ENCODE data around the gene CFAP92. TPM values are rescaled to one million over a fixed set of nuclear protein-coding genes. Genes with fewer than 3 reads are reported as not detected.
"Not testable (repeated sequence)": the region's sequence is repeated elsewhere in the genome, so short reads cannot be mapped to it uniquely, and the experiment has no call there.

The CFAP92 gene
- total and polyA plus RNA-seq, 2 donors: 2.0 to 10.0 TPM

DNA sequence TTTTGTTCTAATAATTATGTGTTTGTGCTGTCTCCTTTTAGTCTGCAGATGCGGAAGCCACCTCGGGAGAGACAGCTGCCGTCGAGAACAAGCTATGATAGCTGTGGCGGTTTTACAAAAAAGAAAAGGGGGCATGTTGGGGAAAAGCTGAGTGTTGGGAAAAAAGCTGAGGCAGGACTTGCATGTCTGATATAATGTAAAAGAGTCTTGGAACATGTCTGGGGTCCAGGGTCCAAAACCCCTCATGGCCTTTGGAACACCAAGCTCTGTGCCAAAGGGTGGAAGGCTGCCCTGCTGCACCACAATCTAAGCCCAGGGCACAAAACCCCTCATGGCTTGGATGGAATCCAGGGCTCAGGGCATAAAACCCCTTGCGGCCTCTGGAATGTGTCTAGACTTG lies 69.9 kb downstream of the CFAP92 start:
- Histone ChIP-seq H3K27ac (ENCODE audit: low read depth in 1 of 2, low read length in 1 of 2) (peak overlapping the region in 1 of 2 donors; percentile 36), H3K4me1 (ENCODE audit: control insufficient read depth in 2 of 2, insufficient read depth in 2 of 2, low read length in 2 of 2) (peaks cover 0 to 11% of the 10 kb centered on the region in 2 donors), H3K9me3 (ENCODE audit: control insufficient read depth in 2 of 2, insufficient read depth in 1 of 2, low read length in 1 of 2) (peaks cover 10 to 58% of the 10 kb centered on the region in 2 donors)
- H3K27me3 ChIP-seq (ENCODE audit: control insufficient read depth in 2 of 2, insufficient read depth in 1 of 2, low read length in 1 of 2); H3K36me3 ChIP-seq (ENCODE audit: control insufficient read depth in 2 of 2, insufficient read depth in 2 of 2, low read length in 1 of 2); H3K4me3 ChIP-seq (ENCODE audit: low read length in 2 of 2); DNase-seq (ENCODE audit: low read depth in 6 of 9, low spot score in 9 of 9): not testable (repeated sequence)
- WGBS: 96% methylated on average over 6 of the region's 6 CpGs

DNA sequence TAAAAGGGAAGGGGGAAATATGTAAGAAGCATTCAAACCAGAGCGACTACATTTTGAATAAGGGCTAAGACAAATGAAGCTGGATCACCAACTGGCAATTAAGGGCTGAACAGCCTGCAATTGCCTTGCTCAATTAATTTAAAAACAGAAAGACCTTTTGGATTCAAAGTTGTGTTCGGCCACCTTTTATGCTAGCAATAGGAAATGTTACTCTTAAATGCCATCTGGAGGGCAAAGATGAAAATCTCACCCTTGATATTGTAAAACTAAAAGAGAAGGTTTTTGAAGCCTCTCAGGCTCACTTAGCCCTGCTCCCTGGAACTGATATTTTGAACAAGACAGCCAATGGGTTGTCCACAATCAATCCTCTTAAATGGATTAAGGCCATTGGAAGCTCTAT lies 70.3 kb downstream of the CFAP92 start:
- Histone ChIP-seq H3K36me3 (ENCODE audit: control insufficient read depth in 2 of 2, insufficient read depth in 2 of 2, low read length in 1 of 2) (peaks cover 0 to 3% of the 10 kb centered on the region in 2 donors), H3K27ac (ENCODE audit: low read depth in 1 of 2, low read length in 1 of 2) (peak overlapping the region; percentile 26 to 86), H3K4me3 (ENCODE audit: low read length in 2 of 2) (no peak overlapping the region), H3K4me1 (ENCODE audit: control insufficient read depth in 2 of 2, insufficient read depth in 2 of 2, low read length in 2 of 2) (peaks cover 0 to 11% of the 10 kb centered on the region in 2 donors), H3K27me3 (ENCODE audit: control insufficient read depth in 2 of 2, insufficient read depth in 1 of 2, low read length in 1 of 2) (no peaks in the 10 kb centered on the region), H3K9me3 (ENCODE audit: control insufficient read depth in 2 of 2, insufficient read depth in 1 of 2, low read length in 1 of 2) (peaks cover 10 to 58% of the 10 kb centered on the region in 2 donors)
- WGBS: 30% methylated on average over 2 of the region's 2 CpGs
- peak in 4 of 9 donors; percentile 5 to 51 (median 12) for DNase-seq (ENCODE audit: low read depth in 6 of 9, low spot score in 9 of 9)

GRCh38 chr3:128922804-128923459 lies 70.9 kb downstream of the CFAP92 start:
- Histone ChIP-seq H3K27me3 (ENCODE audit: control insufficient read depth in 2 of 2, insufficient read depth in 1 of 2, low read length in 1 of 2) (no peaks in the 10 kb centered on the region), H3K36me3 (ENCODE audit: control insufficient read depth in 2 of 2, insufficient read depth in 2 of 2, low read length in 1 of 2) (peaks cover 0 to 9% of the 10 kb centered on the region in 2 donors), H3K9me3 (ENCODE audit: control insufficient read depth in 2 of 2, insufficient read depth in 1 of 2, low read length in 1 of 2) (peaks cover 10 to 58% of the 10 kb centered on the region in 2 donors), H3K27ac (ENCODE audit: low read depth in 1 of 2, low read length in 1 of 2) (peak overlapping the region; percentile 26 to 86), H3K4me1 (ENCODE audit: control insufficient read depth in 2 of 2, insufficient read depth in 2 of 2, low read length in 2 of 2) (peaks cover 0 to 11% of the 10 kb centered on the region in 2 donors), H3K4me3 (ENCODE audit: low read length in 2 of 2) (peak overlapping the region in 1 of 2 donors; percentile 23)
- peak; percentile 18 to 80 (median 45) for DNase-seq (ENCODE audit: low read depth in 6 of 9, low spot score in 9 of 9)
- 28% methylated on average over 10 of the region's 10 CpGs for WGBS

GRCh38 chr3:128919988-128920387 lies 73.9 kb downstream of the CFAP92 start:
- no peak overlapping the region for H3K27ac ChIP-seq (ENCODE audit: low read depth in 1 of 2, low read length in 1 of 2)
- no peak for DNase-seq (ENCODE audit: low read depth in 6 of 9, low spot score in 9 of 9)
- WGBS: 100% methylated on average over 1 of the region's 1 CpG
- H3K9me3 ChIP-seq (ENCODE audit: control insufficient read depth in 2 of 2, insufficient read depth in 1 of 2, low read length in 1 of 2): peaks cover 7 to 40% of the 10 kb centered on the region in 2 donors
- peaks cover 0 to 11% of the 10 kb centered on the region in 2 donors for H3K4me1 ChIP-seq (ENCODE audit: control insufficient read depth in 2 of 2, insufficient read depth in 2 of 2, low read length in 2 of 2)
- H3K36me3 ChIP-seq (ENCODE audit: control insufficient read depth in 2 of 2, insufficient read depth in 2 of 2, low read length in 1 of 2): peaks cover 20 to 29% of the 10 kb centered on the region in 2 donors
- H3K27me3 ChIP-seq (ENCODE audit: control insufficient read depth in 2 of 2, insufficient read depth in 1 of 2, low read length in 1 of 2): no peaks in the 10 kb centered on the region
- H3K4me3 ChIP-seq (ENCODE audit: low read length in 2 of 2): no peak overlapping the region

GRCh38 chr3:128917291-128917690 lies 76.6 kb downstream of the CFAP92 start:
- WGBS: 92% methylated on average over 2 of the region's 2 CpGs
- no peak overlapping the region for H3K27ac ChIP-seq (ENCODE audit: low read depth in 1 of 2, low read length in 1 of 2)
- no peaks in the 10 kb centered on the region for H3K27me3 ChIP-seq (ENCODE audit: control insufficient read depth in 2 of 2, insufficient read depth in 1 of 2, low read length in 1 of 2)
- no peak overlapping the region for H3K4me3 ChIP-seq (ENCODE audit: low read length in 2 of 2)
- H3K9me3 ChIP-seq (ENCODE audit: control insufficient read depth in 2 of 2, insufficient read depth in 1 of 2, low read length in 1 of 2): peaks cover 6 to 20% of the 10 kb centered on the region in 2 donors
- peaks cover 47 to 56% of the 10 kb centered on the region in 2 donors for H3K36me3 ChIP-seq (ENCODE audit: control insufficient read depth in 2 of 2, insufficient read depth in 2 of 2, low read length in 1 of 2)
- H3K4me1 ChIP-seq (ENCODE audit: control insufficient read depth in 2 of 2, insufficient read depth in 2 of 2, low read length in 2 of 2): no peaks in the 10 kb centered on the region
- DNase-seq (ENCODE audit: low read depth in 6 of 9, low spot score in 9 of 9): no peak

DNA sequence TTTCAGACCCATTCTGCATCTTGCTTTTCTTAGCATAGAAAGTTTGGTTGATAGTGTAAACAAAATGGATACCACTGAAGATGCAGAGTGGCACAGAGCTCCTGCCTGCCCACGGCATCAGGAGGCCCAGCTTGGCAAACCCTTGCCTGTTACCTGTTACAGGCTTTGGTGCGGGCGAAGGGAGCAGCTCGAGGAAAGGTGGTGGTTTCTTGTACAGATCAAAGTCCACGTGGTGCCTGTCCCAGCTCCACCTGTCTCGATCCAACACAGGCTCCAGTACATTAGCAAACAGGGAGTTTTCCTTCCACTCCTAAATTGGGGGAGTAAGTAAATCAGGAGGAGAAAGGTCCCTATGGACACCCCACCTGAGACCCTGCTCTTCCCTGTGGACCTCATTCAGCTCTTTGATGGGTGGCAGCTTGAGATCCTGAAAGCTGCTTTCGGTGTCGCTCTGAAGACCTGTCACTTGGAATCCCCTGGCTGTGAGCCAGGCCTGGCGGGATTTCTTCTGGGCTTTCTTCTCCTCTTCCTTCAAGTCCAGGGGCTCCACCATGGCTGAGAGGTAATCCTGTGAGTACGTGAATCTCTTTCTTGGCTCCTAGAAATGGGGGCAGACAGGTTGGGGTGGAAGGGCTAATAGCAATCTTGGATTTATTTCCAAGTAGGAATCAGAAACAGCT lies 78.8 kb downstream of the CFAP92 start:
- peaks cover 0 to under 1% of the 10 kb centered on the region in 2 donors for H3K9me3 ChIP-seq (ENCODE audit: control insufficient read depth in 2 of 2, insufficient read depth in 1 of 2, low read length in 1 of 2)
- H3K4me1 ChIP-seq (ENCODE audit: control insufficient read depth in 2 of 2, insufficient read depth in 2 of 2, low read length in 2 of 2): no peaks in the 10 kb centered on the region
- H3K4me3 ChIP-seq (ENCODE audit: low read length in 2 of 2): no peak overlapping the region
- no peak overlapping the region for H3K27ac ChIP-seq (ENCODE audit: low read depth in 1 of 2, low read length in 1 of 2)
- 98% methylated on average over 10 of the region's 10 CpGs for WGBS
- DNase-seq (ENCODE audit: low read depth in 6 of 9, low spot score in 9 of 9): no peak
- H3K27me3 ChIP-seq (ENCODE audit: control insufficient read depth in 2 of 2, insufficient read depth in 1 of 2, low read length in 1 of 2): no peaks in the 10 kb centered on the region
- H3K36me3 ChIP-seq (ENCODE audit: control insufficient read depth in 2 of 2, insufficient read depth in 2 of 2, low read length in 1 of 2): peaks cover 68 to 75% of the 10 kb centered on the region in 2 donors

DNA sequence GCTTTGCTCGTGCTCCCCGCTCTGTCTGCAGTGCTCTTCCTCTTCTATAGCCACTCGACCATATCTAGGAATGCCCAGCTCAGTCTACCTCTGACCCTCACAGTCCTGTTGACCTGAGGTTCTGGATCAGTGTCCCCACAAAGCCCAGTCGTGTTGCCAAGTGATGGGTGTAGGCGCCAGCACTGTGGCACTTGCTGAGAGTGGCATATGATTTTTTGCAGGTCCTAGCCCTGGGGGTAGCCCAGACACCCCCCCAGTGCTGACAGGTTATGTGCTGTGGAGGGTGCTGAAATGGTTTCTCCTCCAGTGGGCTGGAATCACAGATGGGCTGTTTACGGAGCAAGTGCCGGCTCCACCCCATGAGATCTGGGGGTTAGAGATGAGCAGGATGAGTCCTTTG lies 82.0 kb downstream of the CFAP92 start:
- Histone ChIP-seq H3K36me3 (ENCODE audit: control insufficient read depth in 2 of 2, insufficient read depth in 2 of 2, low read length in 1 of 2) (peaks cover 95 to 97% of the 10 kb centered on the region in 2 donors), H3K9me3 (ENCODE audit: control insufficient read depth in 2 of 2, insufficient read depth in 1 of 2, low read length in 1 of 2) (no peaks in the 10 kb centered on the region), H3K27me3 (ENCODE audit: control insufficient read depth in 2 of 2, insufficient read depth in 1 of 2, low read length in 1 of 2) (no peaks in the 10 kb centered on the region), H3K4me1 (ENCODE audit: control insufficient read depth in 2 of 2, insufficient read depth in 2 of 2, low read length in 2 of 2) (no peaks in the 10 kb centered on the region), H3K4me3 (ENCODE audit: low read length in 2 of 2) (no peak overlapping the region), H3K27ac (ENCODE audit: low read depth in 1 of 2, low read length in 1 of 2) (no peak overlapping the region)
- DNase-seq (ENCODE audit: low read depth in 6 of 9, low spot score in 9 of 9): no peak
- 98% methylated on average over 7 of the region's 7 CpGs for WGBS

GRCh38 chr3:128910006-128910405 lies 83.9 kb downstream of the CFAP92 start:
- no peak for DNase-seq (ENCODE audit: low read depth in 6 of 9, low spot score in 9 of 9)
- WGBS: 98% methylated on average over 13 of the region's 13 CpGs
- Histone ChIP-seq H3K4me3 (ENCODE audit: low read length in 2 of 2) (no peak overlapping the region), H3K27ac (ENCODE audit: low read depth in 1 of 2, low read length in 1 of 2) (no peak overlapping the region), H3K36me3 (ENCODE audit: control insufficient read depth in 2 of 2, insufficient read depth in 2 of 2, low read length in 1 of 2) (peaks cover 96 to 98% of the 10 kb centered on the region in 2 donors), H3K9me3 (ENCODE audit: control insufficient read depth in 2 of 2, insufficient read depth in 1 of 2, low read length in 1 of 2) (no peaks in the 10 kb centered on the region), H3K27me3 (ENCODE audit: control insufficient read depth in 2 of 2, insufficient read depth in 1 of 2, low read length in 1 of 2) (no peaks in the 10 kb centered on the region), H3K4me1 (ENCODE audit: control insufficient read depth in 2 of 2, insufficient read depth in 2 of 2, low read length in 2 of 2) (no peaks in the 10 kb centered on the region)

- 99% methylated on average over 6 of the region's 6 CpGs for WGBS
- Histone ChIP-seq H3K9me3 (ENCODE audit: control insufficient read depth in 2 of 2, insufficient read depth in 1 of 2, low read length in 1 of 2) (no peaks in the 10 kb centered on the region), H3K4me1 (ENCODE audit: control insufficient read depth in 2 of 2, insufficient read depth in 2 of 2, low read length in 2 of 2) (no peaks in the 10 kb centered on the region), H3K4me3 (ENCODE audit: low read length in 2 of 2) (no peak overlapping the region), H3K27me3 (ENCODE audit: control insufficient read depth in 2 of 2, insufficient read depth in 1 of 2, low read length in 1 of 2) (no peaks in the 10 kb centered on the region), H3K27ac (ENCODE audit: low read depth in 1 of 2, low read length in 1 of 2) (no peak overlapping the region), H3K36me3 (ENCODE audit: control insufficient read depth in 2 of 2, insufficient read depth in 2 of 2, low read length in 1 of 2) (peaks cover 95% of the 10 kb centered on the region in 2 donors)
- no peak for DNase-seq (ENCODE audit: low read depth in 6 of 9, low spot score in 9 of 9)
Measured at GRCh38 chr3:128908951-128909350, 84.9 kb downstream of the CFAP92 start.

Data from thymus (tissue), 11 donors.